CD14-positive monocyte (primary cell): ENCODE measurements around the gene PHF12. TPM values are rescaled to one million over a fixed set of nuclear protein-coding genes. Genes with fewer than 3 reads are reported as not detected.

ENCODE experiments used
- DNase-seq, 3 donors: peaks; one replicate each; pipeline ENCODE4 v3.0.0-alpha.2; 2011 to 2022
- H2AFZ ChIP-seq: 2 replicates; pipeline ENCODE4 v1.6.0; 2012; ENCODE audit warnings: mild to moderate bottlenecking, low read depth, low read length, inconsistent platforms; ENCODE audit not compliant: insufficient read depth, poor library complexity, severe bottlenecking
- H3K27ac ChIP-seq, 2 donors: 1 replicate in 1 of 2; 2 replicates in 1 of 2; pipeline ENCODE4 v1.5.1; 2012 to 2013; ENCODE audit warnings: low read length in 2 of 2, control low read depth in 1 of 2, inconsistent platforms in 1 of 2, low read depth in 1 of 2, mild to moderate bottlenecking in 1 of 2
- H3K27me3 ChIP-seq, 2 donors: one replicate each; pipeline versions ENCODE4 v1.6.0 to v1.6.1; 2011 to 2013; ENCODE audit warnings: low read length in 2 of 2; ENCODE audit not compliant: control insufficient read depth in 2 of 2, insufficient read depth in 2 of 2
- H3K36me3 ChIP-seq, 2 donors: replicated peaks in 1 of 2; 1 replicate in 1 of 2; 2 replicates in 1 of 2; pipeline versions ENCODE4 v1.5.1 to v1.6.1; 2012 to 2013; ENCODE audit warnings: low read length in 2 of 2, control low read depth in 1 of 2, inconsistent platforms in 1 of 2, mild to moderate bottlenecking in 1 of 2; ENCODE audit not compliant: insufficient read depth in 2 of 2, control insufficient read depth in 1 of 2
- H3K4me1 ChIP-seq, 2 donors: 1 replicate in 1 of 2; 2 replicates in 1 of 2; pipeline versions ENCODE4 v1.5.1 to v1.6.1; 2012 to 2013; ENCODE audit warnings: low read length in 2 of 2, control low read depth in 1 of 2, inconsistent platforms in 1 of 2, mild to moderate bottlenecking in 1 of 2, moderate library complexity in 1 of 2; ENCODE audit not compliant: insufficient read depth in 2 of 2, control insufficient read depth in 1 of 2
- H3K4me2 ChIP-seq: replicated peaks from 2 replicates; pipeline ENCODE3; 2012; ENCODE audit warnings: low read length, moderate library complexity, mild to moderate bottlenecking; ENCODE audit not compliant: poor library complexity, severe bottlenecking; ENCODE audit errors: extremely low read depth
- H3K4me3 ChIP-seq, 3 experiments: fragments of 200-600 bp in 1 of 3; sonication (generic) in 1 of 3; replicated peaks in 1 of 3; 1 replicate in 2 of 3; 2 replicates in 1 of 3; pipeline ENCODE4 v1.5.1; 2011 to 2013; ENCODE audit warnings: low read length in 3 of 3, mild to moderate bottlenecking in 3 of 3, control low read depth in 2 of 3, low read depth in 2 of 3, inconsistent platforms in 1 of 3, moderate library complexity in 1 of 3
- H3K79me2 ChIP-seq: 2 replicates; pipeline ENCODE4 v1.6.0; 2012; ENCODE audit warnings: mild to moderate bottlenecking, control low read depth, inconsistent platforms, low read length, moderate library complexity; ENCODE audit not compliant: insufficient read depth
- H3K9ac ChIP-seq: 2 replicates; pipeline ENCODE4 v1.6.0; 2017; ENCODE audit warnings: low read length, mild to moderate bottlenecking; ENCODE audit not compliant: insufficient read depth, poor library complexity, severe bottlenecking
- H3K9me3 ChIP-seq, 2 donors: replicated peaks in 1 of 2; 1 replicate in 1 of 2; 2 replicates in 1 of 2; pipeline versions ENCODE4 v1.5.1 to v1.6.1; 2012 to 2013; ENCODE audit warnings: low read length in 2 of 2, control low read depth in 1 of 2; ENCODE audit not compliant: control insufficient read depth in 1 of 2, insufficient read depth in 1 of 2
- H4K20me1 ChIP-seq: 2 replicates; pipeline ENCODE4 v1.6.0; 2012; ENCODE audit warnings: mild to moderate bottlenecking, low read length, control low read depth, moderate library complexity; ENCODE audit not compliant: insufficient read depth
- H3K27ac Mint-ChIP-seq, 7 donors: one replicate each; pipeline ENCODE4 v1.8.0; 2020; ENCODE audit warnings: mild to moderate bottlenecking in 7 of 7, mixed read lengths in 7 of 7, moderate library complexity in 6 of 7, inconsistent platforms in 2 of 7
- H3K27me3 Mint-ChIP-seq, 3 donors: one replicate each; pipeline ENCODE4 v1.8.0; 2021 to 2022; ENCODE audit warnings: low read depth in 3 of 3, mild to moderate bottlenecking in 3 of 3, mixed read lengths in 3 of 3, moderate library complexity in 3 of 3, inconsistent platforms in 1 of 3
- H3K36me3 Mint-ChIP-seq, 2 donors: one replicate each; pipeline ENCODE4 v1.8.0; 2020; ENCODE audit warnings: mixed read lengths in 2 of 2, inconsistent platforms in 1 of 2, mild to moderate bottlenecking in 1 of 2
- H3K4me1 Mint-ChIP-seq: one replicate; pipeline ENCODE4 v1.8.0; 2020; ENCODE audit warnings: mild to moderate bottlenecking, mixed read lengths
- H3K4me3 Mint-ChIP-seq, 2 donors: one replicate each; pipeline ENCODE4 v1.8.0; 2020; ENCODE audit warnings: mild to moderate bottlenecking in 2 of 2, mixed read lengths in 2 of 2, moderate library complexity in 1 of 2
- H3K9me3 Mint-ChIP-seq, 7 donors: one replicate each; pipeline ENCODE4 v1.8.0; 2020 to 2022; ENCODE audit warnings: mixed read lengths in 7 of 7, mild to moderate bottlenecking in 6 of 7, moderate library complexity in 6 of 7, inconsistent platforms in 2 of 7
- WGBS: methylation state at CpG from one replicate; pipeline ENCODE4 v1.1.5; 2013; ENCODE audit warnings: missing lambda C conversion rate; ENCODE audit not compliant: insufficient coverage; 5-methylcytosine and 5-hydroxymethylcytosine counted together
- intact Hi-C, 2 donors: fragments of 100-400 bp; cut with micrococcal nuclease; formaldehyde crosslinking; loops; one replicate each; pipeline versions ENCODE4 v1.15.0 to v1.15.1; 2023
- polyA plus RNA-seq, 3 donors: library from polyadenylated mRNA; depleted of rRNA in 1 of 3; unstranded in 2 of 3; stranded (reverse) in 1 of 3; fragments of 300-500 nt in 2 of 3; fragments of >200 nt in 1 of 3; fragmentation: Illumina TruSeq in 2 of 3; gene quantifications; 1 replicate in 2 of 3; 2 replicates in 1 of 3; pipeline ENCODE4 v1.2.3, GENCODE V29; 2012 to 2021
- TF ChIP-seq, protein P1 (sequence below): fragments of 200-600 bp; IDR thresholded peaks from one replicate; pipeline ENCODE4 v1.8.0; 2022; ENCODE audit warnings: antibody characterized with exemption, mild to moderate bottlenecking

PHF12 gene
- polyA plus RNA-seq, 3 donors: 1.4 to 62.5 (median 2.5) TPM

DNA sequence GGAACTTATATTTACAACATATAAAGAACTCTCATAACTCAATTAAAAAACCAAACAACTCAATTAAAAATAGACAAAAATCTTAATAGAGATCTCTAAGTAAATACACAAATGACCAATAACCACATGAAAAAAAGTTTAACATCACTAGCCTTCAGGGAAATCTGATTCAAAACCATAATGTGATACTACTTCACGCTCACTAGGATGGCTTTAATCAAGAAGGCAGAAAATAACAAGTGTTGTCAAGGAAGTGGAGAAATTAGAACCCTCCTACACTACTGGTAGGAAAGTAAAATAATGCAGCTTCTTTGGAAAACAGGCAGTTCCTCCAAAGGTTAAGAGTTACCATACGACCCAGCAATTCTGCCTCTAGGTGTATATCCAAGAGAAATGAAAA is 8.4 kb downstream of the PHF12 start:
- no peaks in the 10 kb centered on the region for H3K9me3 ChIP-seq
- H3K9me3 Mint-ChIP-seq: no peaks in the 10 kb centered on the region
- no peak overlapping the region for H3K4me2 ChIP-seq
- H3K27ac ChIP-seq: no peak overlapping the region
- intact Hi-C loops: no loop called here
- H3K27me3 Mint-ChIP-seq: peaks cover 0 to 2% (median 0%) of the 10 kb centered on the region in 3 donors
- TF ChIP-seq, protein P1, sequence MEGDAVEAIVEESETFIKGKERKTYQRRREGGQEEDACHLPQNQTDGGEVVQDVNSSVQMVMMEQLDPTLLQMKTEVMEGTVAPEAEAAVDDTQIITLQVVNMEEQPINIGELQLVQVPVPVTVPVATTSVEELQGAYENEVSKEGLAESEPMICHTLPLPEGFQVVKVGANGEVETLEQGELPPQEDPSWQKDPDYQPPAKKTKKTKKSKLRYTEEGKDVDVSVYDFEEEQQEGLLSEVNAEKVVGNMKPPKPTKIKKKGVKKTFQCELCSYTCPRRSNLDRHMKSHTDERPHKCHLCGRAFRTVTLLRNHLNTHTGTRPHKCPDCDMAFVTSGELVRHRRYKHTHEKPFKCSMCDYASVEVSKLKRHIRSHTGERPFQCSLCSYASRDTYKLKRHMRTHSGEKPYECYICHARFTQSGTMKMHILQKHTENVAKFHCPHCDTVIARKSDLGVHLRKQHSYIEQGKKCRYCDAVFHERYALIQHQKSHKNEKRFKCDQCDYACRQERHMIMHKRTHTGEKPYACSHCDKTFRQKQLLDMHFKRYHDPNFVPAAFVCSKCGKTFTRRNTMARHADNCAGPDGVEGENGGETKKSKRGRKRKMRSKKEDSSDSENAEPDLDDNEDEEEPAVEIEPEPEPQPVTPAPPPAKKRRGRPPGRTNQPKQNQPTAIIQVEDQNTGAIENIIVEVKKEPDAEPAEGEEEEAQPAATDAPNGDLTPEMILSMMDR: no peak
- H3K27me3 ChIP-seq: no peaks in the 10 kb centered on the region
- peaks cover 8 to 14% of the 10 kb centered on the region in 2 donors for H3K4me1 ChIP-seq
- peaks cover 100% of the 10 kb centered on the region for H3K79me2 ChIP-seq
- H4K20me1 ChIP-seq: peaks cover 95% of the 10 kb centered on the region
- WGBS: no CpG with 5 or more reads among the region's 2 CpGs
- H2AFZ ChIP-seq: no peak overlapping the region
- H3K4me1 Mint-ChIP-seq: peaks cover 39% of the 10 kb centered on the region
- H3K4me3 ChIP-seq: no peak overlapping the region
- no peak overlapping the region for H3K4me3 Mint-ChIP-seq
- DNase-seq: no peak
- H3K9ac ChIP-seq: no peak overlapping the region
- H3K36me3 ChIP-seq: peaks cover 32 to 78% of the 10 kb centered on the region in 2 donors
- H3K27ac Mint-ChIP-seq: peak overlapping the region in 1 of 7 donors; percentile 37
- peaks cover 57 to 74% of the 10 kb centered on the region in 2 donors for H3K36me3 Mint-ChIP-seq

- no peak for DNase-seq
- peaks cover 96% of the 10 kb centered on the region for H4K20me1 ChIP-seq
- H3K4me1 Mint-ChIP-seq: peaks cover 44% of the 10 kb centered on the region
These were observed 10.1 kb downstream of the PHF12 start for GRCh38 chr17:28941251-28941650.

More at GRCh38 chr17:28941251-28941650, 10.1 kb downstream of the PHF12 start:
- Histone ChIP-seq H3K27me3 (no peaks in the 10 kb centered on the region), H3K27ac (peak overlapping the region in 1 of 2 donors; percentile 73), H3K79me2 (peaks cover 98% of the 10 kb centered on the region), H3K36me3 (peaks cover 30 to 78% of the 10 kb centered on the region in 2 donors), H3K4me3 (no peak overlapping the region), H3K4me1 (peaks cover 19 to 24% of the 10 kb centered on the region in 2 donors), H3K9me3 (no peaks in the 10 kb centered on the region), H2AFZ (no peak overlapping the region), H3K4me2 (no peak overlapping the region), H3K9ac (no peak overlapping the region)
- no CpG with 5 or more reads among the region's 1 CpG for WGBS
- Mint-ChIP-seq H3K27ac (no peak overlapping the region), H3K9me3 (no peaks in the 10 kb centered on the region), H3K4me3 (no peak overlapping the region), H3K27me3 (peaks cover 0 to 2% (median 0%) of the 10 kb centered on the region in 3 donors), H3K36me3 (peaks cover 55 to 65% of the 10 kb centered on the region in 2 donors)
- intact Hi-C loops: no loop called here
- TF ChIP-seq, protein P1: no peak
